HG03196 (cell line): ENCODE results near the gene AGPAT4.
"Not testable (repeated sequence)": the region's sequence is repeated elsewhere in the genome, so short reads cannot be mapped to it uniquely, and the experiment has no call there.

ENCODE experiments used
- ATAC-seq: cut with Tn5 transposase; IDR thresholded peaks from one replicate; pipeline ENCODE4 v1.9.1; 2021; ENCODE audit not compliant: unreplicated experiment

The AGPAT4 gene

GRCh38 chr6:161123319-161123718 is 150.5 kb downstream of the AGPAT4 start:
- not testable (repeated sequence) for ATAC-seq

- no peak for ATAC-seq
These were observed 155.9 kb downstream of the AGPAT4 start for GRCh38 chr6:161117942-161118341.

- no peak for ATAC-seq
These were observed 156.6 kb downstream of the AGPAT4 start for GRCh38 chr6:161117308-161117707.

GRCh38 chr6:161116554-161116953 is 157.3 kb downstream of the AGPAT4 start:
- no peak for ATAC-seq

GRCh38 chr6:161115468-161115867 is 158.4 kb downstream of the AGPAT4 start:
- ATAC-seq: no peak

- no peak for ATAC-seq
These were observed 162.6 kb downstream of the AGPAT4 start for GRCh38 chr6:161111261-161111660.

GRCh38 chr6:161110028-161110779 is 163.7 kb downstream of the AGPAT4 start:
- no peak for ATAC-seq

GRCh38 chr6:161109366-161109765 is 164.5 kb downstream of the AGPAT4 start:
- ATAC-seq: no peak

- no peak for ATAC-seq
These were observed 164.9 kb downstream of the AGPAT4 start for GRCh38 chr6:161108916-161109315.

- no peak for ATAC-seq
These were observed 165.8 kb downstream of the AGPAT4 start for GRCh38 chr6:161107779-161108730.

- no peak for ATAC-seq
These were observed 168.5 kb downstream of the AGPAT4 start for GRCh38 chr6:161105408-161105807.

- no peak for ATAC-seq
These were observed 168.9 kb downstream of the AGPAT4 start for GRCh38 chr6:161104966-161105365.

GRCh38 chr6:161103475-161103874 is 170.4 kb downstream of the AGPAT4 start:
- ATAC-seq: no peak

- ATAC-seq: no peak
These were observed 172.3 kb downstream of the AGPAT4 start for GRCh38 chr6:161101517-161101916.

- ATAC-seq: no peak
These were observed 173.8 kb downstream of the AGPAT4 start for GRCh38 chr6:161100072-161100471.

GRCh38 chr6:161095916-161096315 is 177.9 kb downstream of the AGPAT4 start:
- ATAC-seq: no peak

- ATAC-seq: no peak
These were observed 178.9 kb downstream of the AGPAT4 start for GRCh38 chr6:161094955-161095354.

- no peak for ATAC-seq
These were observed 181.7 kb downstream of the AGPAT4 start for GRCh38 chr6:161091972-161092701.

GRCh38 chr6:161091151-161091550 is 182.7 kb downstream of the AGPAT4 start:
- ATAC-seq: no peak

- no peak for ATAC-seq
These were observed 185.1 kb downstream of the AGPAT4 start for GRCh38 chr6:161088676-161089328.

- no peak for ATAC-seq
These were observed 188.6 kb downstream of the AGPAT4 start for GRCh38 chr6:161085246-161085645.
